ENCODE measurements around the gene C1QTNF8. TPM values are rescaled to one million over a fixed set of nuclear protein-coding genes. Genes with fewer than 3 reads are reported as not detected.
A peak's percentile ranks its signal among the peaks of the same experiment; 100 is the strongest.

C1QTNF8 gene
- total and polyA plus RNA-seq, 2 of the 13 experiments (the other 11 are each of a cell fraction or from before 2014, with no cell fraction given) = 0.09 TPM; not detected in 1

- Histone ChIP-seq H3K9ac (ENCODE audit: insufficient read depth, low read depth, low read length) (no peak overlapping the region), H4K20me1 (ENCODE audit: insufficient read depth, low read length) (0 out of 2 replicates have a peak, but pooled peaks cover 6% of the 10 kb centered on the region), H3K4me2 (ENCODE audit: low read depth, low read length) (no peak overlapping the region), H3K4me1 (ENCODE audit: insufficient read depth, low read length) (no peaks in the 10 kb centered on the region), H3K36me3 (replicated peaks in 1 of 2; ENCODE audit: control insufficient read depth in 1 of 2, insufficient read depth in 2 of 2, low read length in 2 of 2) (no peaks in the 10 kb centered on the region), H3K9me3 (ENCODE audit: low read length) (no peaks in the 10 kb centered on the region), H3K4me3 (replicated peaks in 1 of 3; ENCODE audit: insufficient read depth in 1 of 3, low read depth in 2 of 3, low read length in 3 of 3) (no peak overlapping the region), H3K27ac (ENCODE audit: extremely low read length, insufficient read depth, low read length) (no peak overlapping the region), H2AFZ (ENCODE audit: low read length) (no peak overlapping the region), H3K27me3 (ENCODE audit: control insufficient read depth in 1 of 2, insufficient read depth in 2 of 2, low read length in 2 of 2) (peaks cover 12 to 49% of the 10 kb centered on the region in 2 experiments), H3K79me2 (ENCODE audit: insufficient read depth, low read length) (no peaks in the 10 kb centered on the region)
- TF ChIP-seq STAT6 (CRISPR knock-in tag; IDR thresholded peaks at IDR 0.05; ENCODE audit: borderline replicate concordance) (no peak), ZNF580 (CRISPR knock-in tag; IDR thresholded peaks at IDR 0.05; ENCODE audit: borderline replicate concordance, low read depth) (no peak), SRSF4 (IDR thresholded peaks at IDR 0.05; ENCODE audit: low read depth, low read length, poor library complexity, severe bottlenecking) (no peak), SRSF9 (IDR thresholded peaks at IDR 0.05; ENCODE audit: borderline replicate concordance, insufficient read depth, low read depth, low read length, poor library complexity, severe bottlenecking) (no peak), ZNF326 (CRISPR knock-in tag; IDR thresholded peaks at IDR 0.05; ENCODE audit: borderline replicate concordance) (no peak), SOX5 (CRISPR knock-in tag; IDR thresholded peaks at IDR 0.05; ENCODE audit: borderline replicate concordance) (no peak), ZNF281 (CRISPR knock-in tag; IDR thresholded peaks at IDR 0.05; ENCODE audit: borderline replicate concordance) (no peak), NPAS2 (CRISPR knock-in tag; IDR thresholded peaks at IDR 0.05; ENCODE audit: borderline replicate concordance) (no peak), NFRKB (IDR thresholded peaks at IDR 0.05) (no peak), ZSCAN29 (CRISPR knock-in tag; conservative IDR thresholded peaks at IDR 0.05) (no peak), MZF1 (CRISPR knock-in tag; IDR thresholded peaks at IDR 0.05; ENCODE audit: borderline replicate concordance) (no peak), DMAP1 (CRISPR knock-in tag; IDR thresholded peaks at IDR 0.05) (no peak), ZNF549 (CRISPR knock-in tag; IDR thresholded peaks at IDR 0.05) (no peak), HOXA7 (CRISPR knock-in tag; IDR thresholded peaks at IDR 0.05) (no peak), ZNF850 (CRISPR knock-in tag; conservative IDR thresholded peaks at IDR 0.05) (no peak)
- no peak for FAIRE-seq
- no TSS peak for BruUV-seq (replicated peaks)
- ATAC-seq = peak; percentile 11; the same call in 1 of the 3 replicates
- intact Hi-C loops (cut with micrococcal nuclease; ENCODE audit: unreplicated experiment) = no loop called here
- ChIA-PET CTCF (ENCODE audit: low intra/inter-chr PET ratio, low total read pairs) (no interaction called here), POLR2A (no interaction called here)
- 44% methylated on average over 5 of the region's 18 CpGs for WGBS (ENCODE audit: low lambda C conversion rate)
- DNase-seq (ENCODE audit: low spot score) = no peak
- in situ Hi-C loops (cut with HindIII; ENCODE audit: extremely low pct_ligation_motif_present, low pct_unique_long_range_greater_than_20kb) = no loop called here
These were observed 37.2 kb upstream of the C1QTNF8 start for GRCh38 chr16:1133271-1133670.
